Duodenal mucosa (tissue), 2 donors: ENCODE data around the gene PAK4.

Experiments
- H3K27ac ChIP-seq: one replicate; pipeline ENCODE4 v1.7.0; 2013; ENCODE audit warnings: low read depth, low read length
- H3K27me3 ChIP-seq, 2 donors: one replicate each; pipeline ENCODE4 v1.7.0; 2013; ENCODE audit warnings: low read length in 2 of 2, control low read depth in 1 of 2; ENCODE audit not compliant: insufficient read depth in 2 of 2, control insufficient read depth in 1 of 2
- H3K36me3 ChIP-seq, 2 donors: one replicate each; pipeline ENCODE4 v1.7.0; 2013; ENCODE audit warnings: low read length in 2 of 2, control low read depth in 1 of 2; ENCODE audit not compliant: insufficient read depth in 2 of 2, control insufficient read depth in 1 of 2
- H3K4me1 ChIP-seq, 2 donors: one replicate each; pipeline ENCODE4 v1.7.0; 2013; ENCODE audit warnings: low read length in 2 of 2, control low read depth in 1 of 2; ENCODE audit not compliant: insufficient read depth in 2 of 2, control insufficient read depth in 1 of 2
- H3K4me3 ChIP-seq, 2 donors: one replicate each; pipeline ENCODE4 v1.7.0; 2013; ENCODE audit warnings: low read length in 2 of 2, low read depth in 1 of 2
- H3K9ac ChIP-seq, 2 donors: one replicate each; pipeline ENCODE4 v1.7.0; 2013; ENCODE audit warnings: low read length in 2 of 2, low read depth in 1 of 2
- H3K9me3 ChIP-seq, 2 donors: one replicate each; pipeline ENCODE4 v1.7.0; 2013; ENCODE audit warnings: low read length in 2 of 2, control low read depth in 1 of 2; ENCODE audit not compliant: control insufficient read depth in 1 of 2

The PAK4 gene

GRCh38 chr19:39193803-39194202 is 68.2 kb downstream of the PAK4 start:
- Histone ChIP-seq H3K9me3 (no peaks in the 10 kb centered on the region), H3K4me3 (no peak overlapping the region), H3K27me3 (peaks cover 29 to 36% of the 10 kb centered on the region in 2 donors), H3K4me1 (peaks cover 19 to 23% of the 10 kb centered on the region in 2 donors), H3K9ac (no peak overlapping the region), H3K36me3 (no peaks in the 10 kb centered on the region), H3K27ac (peak overlapping the region; percentile 44)

GRCh38 chr19:39194832-39195542 is 69.4 kb downstream of the PAK4 start:
- Histone ChIP-seq H3K27ac (peak overlapping the region; percentile 30), H3K9me3 (no peaks in the 10 kb centered on the region), H3K9ac (no peak overlapping the region), H3K4me1 (peaks cover 19 to 23% of the 10 kb centered on the region in 2 donors), H3K27me3 (peaks cover 31 to 40% of the 10 kb centered on the region in 2 donors), H3K36me3 (no peaks in the 10 kb centered on the region), H3K4me3 (peak overlapping the region in 1 of 2 donors; percentile 1)

DNA sequence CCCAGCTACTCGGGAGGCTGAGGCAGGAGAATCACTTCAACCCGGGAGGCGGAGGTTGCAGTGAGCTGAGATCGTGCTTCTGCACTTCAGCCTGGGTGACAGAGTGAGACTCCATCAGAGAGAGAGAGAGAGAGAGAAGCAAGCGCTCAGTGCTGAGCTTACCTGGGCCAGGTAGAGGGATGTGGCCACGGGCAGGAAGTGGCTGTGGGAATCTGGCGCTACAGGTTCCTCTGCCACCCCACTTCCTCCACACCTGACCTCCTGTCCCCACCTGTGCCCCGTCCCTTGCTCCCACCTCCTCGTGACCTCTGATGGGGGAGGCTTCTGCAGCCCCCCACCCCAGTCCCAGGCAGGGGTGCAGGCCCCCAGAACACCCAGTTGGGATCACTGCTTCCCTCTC is 70.2 kb downstream of the PAK4 start:
- Histone ChIP-seq H3K9me3 (no peaks in the 10 kb centered on the region), H3K27me3 (peaks cover 31 to 47% of the 10 kb centered on the region in 2 donors), H3K36me3 (no peaks in the 10 kb centered on the region), H3K4me1 (peaks cover 19 to 23% of the 10 kb centered on the region in 2 donors), H3K27ac (no peak overlapping the region), H3K4me3 (no peak overlapping the region), H3K9ac (no peak overlapping the region)

DNA sequence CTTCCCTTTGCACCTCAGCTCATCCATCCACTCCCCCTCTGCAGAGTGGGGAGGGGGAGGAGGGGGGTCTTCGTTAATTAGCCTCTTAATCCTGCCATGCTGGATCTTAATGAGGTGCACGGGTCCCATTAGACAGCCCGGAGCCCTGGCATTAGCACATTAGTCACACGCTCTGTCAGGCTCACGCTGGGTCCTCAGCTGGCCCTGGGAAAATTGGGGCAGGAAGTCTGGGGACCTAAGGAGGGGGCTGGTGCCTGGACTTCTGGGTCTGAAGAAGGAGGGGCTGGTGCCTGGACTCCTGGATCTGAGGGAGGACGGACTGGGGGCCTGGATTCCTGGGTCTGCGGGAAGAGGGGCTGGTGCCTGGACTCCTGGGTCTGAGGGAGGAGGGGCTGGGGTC is 70.7 kb downstream of the PAK4 start:
- H3K27me3 ChIP-seq: peaks cover 31 to 51% of the 10 kb centered on the region in 2 donors
- H3K9me3 ChIP-seq: no peaks in the 10 kb centered on the region
- H3K4me3 ChIP-seq: no peak overlapping the region
- no peak overlapping the region for H3K9ac ChIP-seq
- peaks cover 19 to 23% of the 10 kb centered on the region in 2 donors for H3K4me1 ChIP-seq
- no peak overlapping the region for H3K27ac ChIP-seq
- no peaks in the 10 kb centered on the region for H3K36me3 ChIP-seq

GRCh38 chr19:39196860-39197562 is 71.4 kb downstream of the PAK4 start, which contains the start of gene NCCRP1:
TSS of gene NCCRP1 (plus strand) at chr19:39196964. CDS start at chr19:39196983, 19 bp downstream.
- peaks cover 34 to 57% of the 10 kb centered on the region in 2 donors for H3K27me3 ChIP-seq
- no peaks in the 10 kb centered on the region for H3K36me3 ChIP-seq
- H3K9me3 ChIP-seq: no peaks in the 10 kb centered on the region
- peaks cover 19 to 23% of the 10 kb centered on the region in 2 donors for H3K4me1 ChIP-seq
- H3K27ac ChIP-seq: no peak within 1 kb of the TSS
- H3K4me3 ChIP-seq: peak within 1 kb of the TSS in 1 of 2 donors; percentile 16
- H3K9ac ChIP-seq: no peak within 1 kb of the TSS

DNA sequence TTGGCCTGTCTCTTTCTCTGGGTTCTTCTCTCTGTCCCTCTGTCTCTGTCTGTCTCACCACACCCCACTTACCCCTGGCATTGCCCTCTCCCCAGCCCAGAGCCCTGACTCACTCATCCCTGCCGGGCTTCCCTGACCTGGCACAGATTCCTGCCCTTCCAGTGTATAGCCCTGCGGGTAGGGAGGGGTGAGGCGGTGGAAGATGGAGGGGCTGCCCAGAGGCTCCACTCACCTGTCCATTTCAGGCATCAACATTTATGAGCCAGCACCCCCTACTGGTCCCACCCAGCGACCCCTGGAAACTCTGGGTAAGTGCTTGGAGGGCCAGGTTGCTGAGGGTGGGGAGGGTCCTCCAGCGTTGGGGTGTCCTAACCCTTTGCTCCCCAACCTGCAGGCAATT is 72.2 kb downstream of the PAK4 start:
- Histone ChIP-seq H3K9me3 (no peaks in the 10 kb centered on the region), H3K9ac (no peak overlapping the region), H3K27ac (no peak overlapping the region), H3K27me3 (peaks cover 39 to 63% of the 10 kb centered on the region in 2 donors), H3K4me3 (no peak overlapping the region), H3K36me3 (no peaks in the 10 kb centered on the region), H3K4me1 (peaks cover 19 to 23% of the 10 kb centered on the region in 2 donors)

DNA sequence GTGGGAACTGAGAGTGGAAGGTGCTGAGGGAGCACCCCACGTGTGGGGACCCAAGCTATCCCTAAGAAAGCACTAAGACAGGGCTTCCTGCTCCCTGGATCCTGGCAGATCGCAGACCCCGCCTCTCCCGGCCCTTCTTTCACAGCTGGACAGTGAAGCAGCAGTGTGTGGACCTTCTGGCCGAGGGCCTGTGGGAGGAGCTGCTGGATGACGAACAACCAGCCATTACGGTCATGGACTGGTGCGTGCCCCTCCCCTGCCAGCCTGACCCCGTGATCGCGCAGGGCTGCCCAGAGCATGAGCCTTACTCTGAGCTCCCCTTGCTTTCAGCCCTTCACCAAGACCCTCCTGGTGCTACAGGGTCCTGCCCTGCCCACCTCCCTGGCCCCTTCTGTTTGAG is 73.4 kb downstream of the PAK4 start:
- Histone ChIP-seq H3K27me3 (peaks cover 46 to 75% of the 10 kb centered on the region in 2 donors), H3K9ac (no peak overlapping the region), H3K4me3 (no peak overlapping the region), H3K27ac (no peak overlapping the region), H3K4me1 (peaks cover 16% of the 10 kb centered on the region in 2 donors), H3K36me3 (no peaks in the 10 kb centered on the region), H3K9me3 (no peaks in the 10 kb centered on the region)

DNA sequence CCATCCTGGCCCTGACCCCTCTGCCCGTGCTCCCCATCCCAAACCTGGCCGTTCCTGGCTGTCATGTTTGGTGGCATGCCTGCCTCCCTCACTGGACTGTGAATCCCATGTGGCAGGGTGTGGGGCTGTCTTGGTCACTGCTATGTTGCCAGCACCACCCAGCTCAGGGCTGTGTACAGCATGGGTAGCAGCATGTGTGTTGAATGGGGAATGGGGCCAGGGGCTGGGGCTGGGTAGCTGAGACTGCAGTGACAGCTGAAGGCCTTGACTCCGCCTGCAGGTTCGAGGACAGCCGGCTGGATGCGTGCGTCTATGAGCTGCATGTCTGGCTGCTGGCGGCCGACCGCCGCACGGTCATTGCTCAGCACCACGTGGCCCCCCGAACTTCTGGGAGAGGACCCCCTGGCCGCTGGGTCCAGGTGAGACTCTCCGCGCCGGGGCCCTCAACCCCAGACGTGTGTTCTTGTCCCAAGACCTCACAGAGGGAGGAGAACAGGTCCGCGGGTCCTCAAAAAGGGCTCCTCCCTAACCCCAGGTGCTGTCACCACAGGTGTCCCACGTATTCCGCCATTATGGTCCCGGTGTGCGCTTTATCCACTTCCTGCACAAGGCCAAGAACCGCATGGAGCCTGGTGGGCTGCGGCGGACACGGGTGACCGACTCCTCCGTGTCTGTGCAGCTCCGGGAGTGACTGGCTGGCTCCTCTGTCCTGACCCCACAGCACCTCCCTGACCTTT is 74.6 kb downstream of the PAK4 start:
- Histone ChIP-seq H3K27ac (no peak overlapping the region), H3K9ac (no peak overlapping the region), H3K4me1 (peaks cover 7 to 9% of the 10 kb centered on the region in 2 donors), H3K36me3 (no peaks in the 10 kb centered on the region), H3K4me3 (no peak overlapping the region), H3K9me3 (no peaks in the 10 kb centered on the region), H3K27me3 (peaks cover 46 to 80% of the 10 kb centered on the region in 2 donors)

GRCh38 chr19:39200803-39201115 is 75.2 kb downstream of the PAK4 start:
- no peak overlapping the region for H3K9ac ChIP-seq
- H3K27me3 ChIP-seq: peaks cover 44 to 78% of the 10 kb centered on the region in 2 donors
- H3K4me3 ChIP-seq: no peak overlapping the region
- H3K27ac ChIP-seq: no peak overlapping the region
- H3K9me3 ChIP-seq: no peaks in the 10 kb centered on the region
- H3K4me1 ChIP-seq: peaks cover 2 to 7% of the 10 kb centered on the region in 2 donors
- no peaks in the 10 kb centered on the region for H3K36me3 ChIP-seq

GRCh38 chr19:39202998-39203355 is 77.4 kb downstream of the PAK4 start:
- H3K27ac ChIP-seq: no peak overlapping the region
- no peaks in the 10 kb centered on the region for H3K9me3 ChIP-seq
- no peaks in the 10 kb centered on the region for H3K36me3 ChIP-seq
- no peak overlapping the region for H3K4me3 ChIP-seq
- no peaks in the 10 kb centered on the region for H3K4me1 ChIP-seq
- H3K27me3 ChIP-seq: peaks cover 27 to 57% of the 10 kb centered on the region in 2 donors
- no peak overlapping the region for H3K9ac ChIP-seq
